Measurements from ENCODE around the gene TBX4. TPM values are rescaled to one million over a fixed set of nuclear protein-coding genes. Genes with fewer than 3 reads are reported as not detected.

The TBX4 gene
- total and polyA plus RNA-seq, 4 donors: not detected

DNA sequence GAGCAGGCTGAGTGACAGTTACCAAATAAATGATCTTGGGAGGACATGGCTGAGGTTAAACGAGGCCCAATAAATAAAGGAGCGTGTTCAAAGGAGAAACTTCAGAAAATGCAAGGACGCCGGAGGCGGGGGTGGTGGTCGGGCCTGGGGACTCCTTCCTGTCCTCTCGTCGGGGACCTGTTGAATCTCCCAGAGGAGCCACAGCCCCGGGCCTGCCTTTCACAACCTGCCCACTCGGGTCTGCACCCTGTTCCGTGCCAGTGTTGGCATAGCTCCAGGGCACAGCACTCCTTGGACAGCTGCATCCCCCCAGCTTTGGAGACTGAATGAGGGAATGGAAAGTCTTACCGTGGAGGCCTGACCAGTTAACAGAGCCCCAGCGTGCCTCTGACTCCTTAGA, 8.1 kb upstream of the TBX4 start:
- no peak overlapping the region for H3K27ac ChIP-seq (ENCODE audit: low read depth in 1 of 2, low read length in 2 of 2)
- H3K9me3 ChIP-seq (ENCODE audit: control insufficient read depth in 4 of 4, low read length in 3 of 4): no peaks in the 10 kb centered on the region
- peaks cover 0 to 5% (median 0%) of the 10 kb centered on the region in 4 donors for H3K27me3 ChIP-seq (ENCODE audit: control insufficient read depth in 4 of 4, insufficient read depth in 4 of 4, low read length in 3 of 4)
- H3K36me3 ChIP-seq (ENCODE audit: control insufficient read depth in 4 of 4, insufficient read depth in 3 of 4, low read depth in 1 of 4, low read length in 3 of 4): no peaks in the 10 kb centered on the region
- WGBS: 90% methylated on average over 13 of the region's 13 CpGs
- no peaks in the 10 kb centered on the region for H3K4me1 ChIP-seq (ENCODE audit: control insufficient read depth in 4 of 4, insufficient read depth in 4 of 4, low read length in 3 of 4)
- no peak for TF ChIP-seq SP1 (IDR thresholded peaks at IDR 0.05)
- no peak for TF ChIP-seq FOXA1 (IDR thresholded peaks at IDR 0.05)
- H3K4me3 ChIP-seq (ENCODE audit: low read depth in 1 of 3, low read length in 3 of 3): no peak overlapping the region
- no peak overlapping the region for H3K9ac ChIP-seq (ENCODE audit: low read depth in 1 of 2, low read length in 2 of 2)
- peak; percentile 5 for DNase-seq (ENCODE audit: low spot score)

DNA sequence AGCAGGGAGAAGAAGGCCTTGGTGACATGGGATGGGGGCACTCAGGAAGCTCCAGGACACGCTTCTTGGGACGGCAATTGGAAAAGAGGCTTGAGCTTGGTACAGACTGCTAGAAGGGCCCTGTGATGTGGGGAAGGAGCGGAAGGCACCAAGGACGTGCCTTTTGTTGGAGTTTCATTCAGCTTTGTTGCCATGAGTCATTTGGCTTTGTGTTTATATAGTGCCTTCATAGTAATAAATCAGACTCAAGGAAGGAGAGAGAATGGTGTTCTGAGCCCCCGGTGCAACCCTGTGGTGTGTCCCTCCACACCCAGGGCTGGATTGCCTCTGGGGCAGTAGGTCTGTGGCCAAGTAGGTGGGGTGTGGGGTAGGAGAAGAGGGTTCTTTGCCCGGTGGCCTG, 7.4 kb upstream of the TBX4 start:
- WGBS: 88% methylated on average over 6 of the region's 6 CpGs
- no peaks in the 10 kb centered on the region for H3K4me1 ChIP-seq (ENCODE audit: control insufficient read depth in 4 of 4, insufficient read depth in 4 of 4, low read length in 3 of 4)
- peaks cover 0 to 5% (median 0%) of the 10 kb centered on the region in 4 donors for H3K27me3 ChIP-seq (ENCODE audit: control insufficient read depth in 4 of 4, insufficient read depth in 4 of 4, low read length in 3 of 4)
- no peaks in the 10 kb centered on the region for H3K9me3 ChIP-seq (ENCODE audit: control insufficient read depth in 4 of 4, low read length in 3 of 4)
- DNase-seq (ENCODE audit: low spot score): no peak
- H3K4me3 ChIP-seq (ENCODE audit: low read depth in 1 of 3, low read length in 3 of 3): no peak overlapping the region
- H3K9ac ChIP-seq (ENCODE audit: low read depth in 1 of 2, low read length in 2 of 2): no peak overlapping the region
- H3K27ac ChIP-seq (ENCODE audit: low read depth in 1 of 2, low read length in 2 of 2): no peak overlapping the region
- TF ChIP-seq, protein P1, sequence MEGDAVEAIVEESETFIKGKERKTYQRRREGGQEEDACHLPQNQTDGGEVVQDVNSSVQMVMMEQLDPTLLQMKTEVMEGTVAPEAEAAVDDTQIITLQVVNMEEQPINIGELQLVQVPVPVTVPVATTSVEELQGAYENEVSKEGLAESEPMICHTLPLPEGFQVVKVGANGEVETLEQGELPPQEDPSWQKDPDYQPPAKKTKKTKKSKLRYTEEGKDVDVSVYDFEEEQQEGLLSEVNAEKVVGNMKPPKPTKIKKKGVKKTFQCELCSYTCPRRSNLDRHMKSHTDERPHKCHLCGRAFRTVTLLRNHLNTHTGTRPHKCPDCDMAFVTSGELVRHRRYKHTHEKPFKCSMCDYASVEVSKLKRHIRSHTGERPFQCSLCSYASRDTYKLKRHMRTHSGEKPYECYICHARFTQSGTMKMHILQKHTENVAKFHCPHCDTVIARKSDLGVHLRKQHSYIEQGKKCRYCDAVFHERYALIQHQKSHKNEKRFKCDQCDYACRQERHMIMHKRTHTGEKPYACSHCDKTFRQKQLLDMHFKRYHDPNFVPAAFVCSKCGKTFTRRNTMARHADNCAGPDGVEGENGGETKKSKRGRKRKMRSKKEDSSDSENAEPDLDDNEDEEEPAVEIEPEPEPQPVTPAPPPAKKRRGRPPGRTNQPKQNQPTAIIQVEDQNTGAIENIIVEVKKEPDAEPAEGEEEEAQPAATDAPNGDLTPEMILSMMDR (IDR thresholded peaks at IDR 0.05; ENCODE audit: low read depth, low read length, missing input control): no peak
- TF ChIP-seq RXRA (IDR thresholded peaks at IDR 0.05) (no peak), EGR1 (IDR thresholded peaks at IDR 0.05; ENCODE audit: low read depth in 2 of 2) (no peak), HNF4G (IDR thresholded peaks at IDR 0.05) (no peak), GABPA (IDR thresholded peaks at IDR 0.05 in 1 of 2, conservative IDR thresholded peaks at IDR 0.05 in 1 of 2) (no peak)
- TF ChIP-seq, protein P2, sequence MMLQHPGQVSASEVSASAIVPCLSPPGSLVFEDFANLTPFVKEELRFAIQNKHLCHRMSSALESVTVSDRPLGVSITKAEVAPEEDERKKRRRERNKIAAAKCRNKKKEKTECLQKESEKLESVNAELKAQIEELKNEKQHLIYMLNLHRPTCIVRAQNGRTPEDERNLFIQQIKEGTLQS (IDR thresholded peaks at IDR 0.05): no peak
- TF ChIP-seq, protein P3, sequence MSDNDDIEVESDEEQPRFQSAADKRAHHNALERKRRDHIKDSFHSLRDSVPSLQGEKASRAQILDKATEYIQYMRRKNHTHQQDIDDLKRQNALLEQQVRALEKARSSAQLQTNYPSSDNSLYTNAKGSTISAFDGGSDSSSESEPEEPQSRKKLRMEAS (IDR thresholded peaks at IDR 0.05): no peak
- H3K36me3 ChIP-seq (ENCODE audit: control insufficient read depth in 4 of 4, insufficient read depth in 3 of 4, low read depth in 1 of 4, low read length in 3 of 4): no peaks in the 10 kb centered on the region

DNA sequence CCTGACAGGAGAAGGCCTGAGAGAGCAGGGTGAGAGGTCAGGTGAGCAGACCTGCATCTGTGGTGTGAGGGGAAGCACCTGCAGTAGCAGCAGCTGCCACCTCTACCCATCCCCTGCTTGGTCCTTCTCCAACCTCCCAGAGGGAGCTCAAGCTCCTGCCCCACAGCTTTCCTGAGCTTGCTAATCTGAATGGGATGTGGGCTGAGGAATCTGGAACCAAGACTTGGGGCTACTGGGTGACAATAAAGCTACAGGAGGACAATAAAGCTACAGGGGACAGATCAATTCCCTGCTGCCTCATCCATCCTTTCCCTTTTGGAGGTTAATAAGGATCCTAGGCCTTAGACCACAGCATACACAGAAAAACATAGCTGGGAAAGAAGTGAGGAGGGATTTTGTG, 4.9 kb upstream of the TBX4 start:
- H3K9me3 ChIP-seq (ENCODE audit: control insufficient read depth in 4 of 4, low read length in 3 of 4): no peaks in the 10 kb centered on the region
- H3K4me3 ChIP-seq (ENCODE audit: low read depth in 1 of 3, low read length in 3 of 3): no peak overlapping the region
- H3K27ac ChIP-seq (ENCODE audit: low read depth in 1 of 2, low read length in 2 of 2): no peak overlapping the region
- no peaks in the 10 kb centered on the region for H3K36me3 ChIP-seq (ENCODE audit: control insufficient read depth in 4 of 4, insufficient read depth in 3 of 4, low read depth in 1 of 4, low read length in 3 of 4)
- peaks cover 0 to 11% (median 5%) of the 10 kb centered on the region in 4 donors for H3K27me3 ChIP-seq (ENCODE audit: control insufficient read depth in 4 of 4, insufficient read depth in 4 of 4, low read length in 3 of 4)
- H3K4me1 ChIP-seq (ENCODE audit: control insufficient read depth in 4 of 4, insufficient read depth in 4 of 4, low read length in 3 of 4): peaks cover 0 to 12% (median 8%) of the 10 kb centered on the region in 4 donors
- TF ChIP-seq SP1 (IDR thresholded peaks at IDR 0.05): no peak
- TF ChIP-seq, protein P4, sequence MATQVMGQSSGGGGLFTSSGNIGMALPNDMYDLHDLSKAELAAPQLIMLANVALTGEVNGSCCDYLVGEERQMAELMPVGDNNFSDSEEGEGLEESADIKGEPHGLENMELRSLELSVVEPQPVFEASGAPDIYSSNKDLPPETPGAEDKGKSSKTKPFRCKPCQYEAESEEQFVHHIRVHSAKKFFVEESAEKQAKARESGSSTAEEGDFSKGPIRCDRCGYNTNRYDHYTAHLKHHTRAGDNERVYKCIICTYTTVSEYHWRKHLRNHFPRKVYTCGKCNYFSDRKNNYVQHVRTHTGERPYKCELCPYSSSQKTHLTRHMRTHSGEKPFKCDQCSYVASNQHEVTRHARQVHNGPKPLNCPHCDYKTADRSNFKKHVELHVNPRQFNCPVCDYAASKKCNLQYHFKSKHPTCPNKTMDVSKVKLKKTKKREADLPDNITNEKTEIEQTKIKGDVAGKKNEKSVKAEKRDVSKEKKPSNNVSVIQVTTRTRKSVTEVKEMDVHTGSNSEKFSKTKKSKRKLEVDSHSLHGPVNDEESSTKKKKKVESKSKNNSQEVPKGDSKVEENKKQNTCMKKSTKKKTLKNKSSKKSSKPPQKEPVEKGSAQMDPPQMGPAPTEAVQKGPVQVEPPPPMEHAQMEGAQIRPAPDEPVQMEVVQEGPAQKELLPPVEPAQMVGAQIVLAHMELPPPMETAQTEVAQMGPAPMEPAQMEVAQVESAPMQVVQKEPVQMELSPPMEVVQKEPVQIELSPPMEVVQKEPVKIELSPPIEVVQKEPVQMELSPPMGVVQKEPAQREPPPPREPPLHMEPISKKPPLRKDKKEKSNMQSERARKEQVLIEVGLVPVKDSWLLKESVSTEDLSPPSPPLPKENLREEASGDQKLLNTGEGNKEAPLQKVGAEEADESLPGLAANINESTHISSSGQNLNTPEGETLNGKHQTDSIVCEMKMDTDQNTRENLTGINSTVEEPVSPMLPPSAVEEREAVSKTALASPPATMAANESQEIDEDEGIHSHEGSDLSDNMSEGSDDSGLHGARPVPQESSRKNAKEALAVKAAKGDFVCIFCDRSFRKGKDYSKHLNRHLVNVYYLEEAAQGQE (IDR thresholded peaks at IDR 0.05): no peak
- TF ChIP-seq HNF4G (IDR thresholded peaks at IDR 0.05): no peak
- no peak for TF ChIP-seq FOXA2 (IDR thresholded peaks at IDR 0.05)
- no peak for TF ChIP-seq RAD21 (IDR thresholded peaks at IDR 0.05)
- TF ChIP-seq, protein P2 (IDR thresholded peaks at IDR 0.05): no peak
- TF ChIP-seq, protein P3 (IDR thresholded peaks at IDR 0.05): no peak
- TF ChIP-seq RXRA (IDR thresholded peaks at IDR 0.05): no peak
- TF ChIP-seq TAF1 (conservative IDR thresholded peaks at IDR 0.05): no peak
- TF ChIP-seq, protein P1 (IDR thresholded peaks at IDR 0.05; ENCODE audit: low read depth, low read length, missing input control): no peak
- H3K9ac ChIP-seq (ENCODE audit: low read depth in 1 of 2, low read length in 2 of 2): no peak overlapping the region
- no peak for DNase-seq (ENCODE audit: low spot score)

All from liver (tissue), 9 donors.